Activated CD4-positive, alpha-beta T cell treated with anti-CD3 and anti-CD28 coated beads, Interleukin-10, Interleukin-2, amounts not matched to agents 100 ng/mL and 50 ng/mL, durations not matched to agents 16 hours and 8 hours (primary cell): Measurements from ENCODE around the gene TMEM255B.
A peak's percentile ranks its signal among the peaks of the same experiment; 100 is the strongest.
"Not testable (repeated sequence)": the region's sequence is repeated elsewhere in the genome, so short reads cannot be mapped to it uniquely, and the experiment has no call there.

ENCODE experiments used
- DNase-seq: peaks from one replicate; pipeline ENCODE4 v3.0.0-alpha.2; 2020

TMEM255B gene

DNA sequence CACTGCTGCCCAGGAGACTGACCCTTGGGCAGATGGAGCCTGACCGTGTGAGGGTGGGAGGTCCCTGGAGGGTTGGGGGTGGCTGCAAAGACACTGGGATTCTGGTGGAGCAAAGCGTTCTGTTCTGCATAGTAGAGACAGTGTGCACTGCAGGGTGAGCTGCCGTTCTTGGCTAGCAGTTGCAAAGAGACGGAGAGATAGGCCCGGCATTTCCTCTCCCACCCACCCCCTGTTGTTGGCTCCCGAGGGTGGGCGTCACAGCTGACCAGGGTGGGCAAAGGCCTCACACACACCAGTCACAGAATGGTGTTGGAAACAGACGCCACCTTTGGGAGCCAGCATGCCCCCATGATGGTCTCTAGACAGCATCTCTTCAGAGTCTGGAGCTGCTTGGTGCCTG, 11.4 kb downstream of the TMEM255B start:
- no peak for DNase-seq

DNA sequence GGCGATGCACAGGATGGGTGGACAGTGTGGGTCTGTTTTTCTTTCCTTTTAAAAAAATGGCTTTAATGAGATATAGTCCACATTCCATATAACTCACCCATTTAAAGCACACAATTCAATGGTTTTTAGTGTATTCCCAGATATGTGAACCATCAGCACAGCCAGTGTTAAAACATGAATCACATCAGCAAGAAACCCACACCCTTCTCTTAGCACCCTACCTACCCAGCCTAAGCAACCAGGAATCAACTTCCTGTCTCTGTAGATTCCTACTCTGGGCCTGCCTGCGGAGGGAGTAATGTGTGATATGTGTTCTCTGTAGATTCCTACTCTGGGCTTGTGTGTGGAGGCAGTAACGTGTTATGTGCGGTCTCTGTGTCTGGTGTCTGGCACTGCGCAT, 11.9 kb downstream of the TMEM255B start:
- no peak for DNase-seq

DNA sequence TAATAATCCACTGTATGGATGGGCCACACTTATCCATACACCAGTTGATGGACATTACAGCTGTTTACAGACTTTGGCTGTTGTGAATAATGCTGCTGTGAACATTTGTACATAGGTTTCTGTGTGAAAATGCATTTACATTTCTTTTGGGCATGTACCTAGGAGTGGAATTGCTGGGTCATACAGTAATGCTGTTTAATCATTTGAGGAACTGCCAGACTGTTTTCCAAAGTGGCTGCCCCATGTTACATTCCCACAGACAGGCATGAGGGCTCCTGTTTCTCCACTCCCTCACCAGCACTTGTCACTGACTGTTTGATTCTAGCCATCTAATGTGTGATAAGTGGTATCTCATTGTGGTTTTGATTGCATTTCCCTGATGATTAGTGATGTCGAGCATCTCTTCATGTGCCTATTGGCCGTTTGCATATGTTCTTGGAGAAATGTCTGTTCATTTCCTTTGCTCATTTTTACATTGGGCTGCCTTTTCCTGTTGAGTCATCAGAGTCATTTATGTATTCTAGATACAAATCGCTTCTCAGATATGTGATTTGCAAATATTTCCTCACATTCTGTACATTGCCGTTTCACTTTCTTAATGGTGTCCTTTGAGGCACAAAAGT, 12.8 kb downstream of the TMEM255B start:
- peak; percentile 67 for DNase-seq

DNA sequence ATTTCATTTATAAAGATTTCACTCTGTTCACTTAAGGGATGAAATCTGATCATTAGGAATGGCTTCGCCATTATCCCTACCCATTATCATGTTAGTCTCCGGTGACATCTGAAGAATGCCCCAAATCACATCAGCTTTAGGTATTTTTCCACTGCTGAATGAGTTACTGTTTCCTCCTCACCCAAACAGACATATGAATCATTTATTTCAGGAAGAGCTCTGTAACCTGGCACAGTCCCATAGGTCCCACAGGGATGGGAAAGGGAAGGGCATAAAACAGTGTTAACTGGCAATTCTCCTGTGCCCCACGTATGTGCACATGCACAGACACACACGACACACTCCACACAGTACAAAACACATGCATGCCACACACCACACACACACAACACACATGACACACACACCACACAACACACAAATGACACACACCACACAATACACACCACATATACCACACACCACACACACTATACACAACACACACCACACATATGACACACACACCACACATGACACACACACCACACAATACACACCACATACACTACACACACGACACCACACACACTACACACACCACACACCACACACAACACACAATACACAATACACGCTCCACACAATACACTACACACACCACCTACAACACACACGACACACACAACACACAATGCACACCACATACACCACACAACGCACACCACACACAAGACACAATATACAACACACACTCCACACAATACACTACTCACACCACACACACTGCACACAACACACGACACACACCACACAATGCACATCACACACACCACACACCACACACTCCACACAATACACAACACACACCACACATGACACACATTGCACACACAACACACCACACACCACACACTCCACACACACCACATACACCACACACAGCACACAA, 15.4 kb downstream of the TMEM255B start:
- DNase-seq = no peak

DNA sequence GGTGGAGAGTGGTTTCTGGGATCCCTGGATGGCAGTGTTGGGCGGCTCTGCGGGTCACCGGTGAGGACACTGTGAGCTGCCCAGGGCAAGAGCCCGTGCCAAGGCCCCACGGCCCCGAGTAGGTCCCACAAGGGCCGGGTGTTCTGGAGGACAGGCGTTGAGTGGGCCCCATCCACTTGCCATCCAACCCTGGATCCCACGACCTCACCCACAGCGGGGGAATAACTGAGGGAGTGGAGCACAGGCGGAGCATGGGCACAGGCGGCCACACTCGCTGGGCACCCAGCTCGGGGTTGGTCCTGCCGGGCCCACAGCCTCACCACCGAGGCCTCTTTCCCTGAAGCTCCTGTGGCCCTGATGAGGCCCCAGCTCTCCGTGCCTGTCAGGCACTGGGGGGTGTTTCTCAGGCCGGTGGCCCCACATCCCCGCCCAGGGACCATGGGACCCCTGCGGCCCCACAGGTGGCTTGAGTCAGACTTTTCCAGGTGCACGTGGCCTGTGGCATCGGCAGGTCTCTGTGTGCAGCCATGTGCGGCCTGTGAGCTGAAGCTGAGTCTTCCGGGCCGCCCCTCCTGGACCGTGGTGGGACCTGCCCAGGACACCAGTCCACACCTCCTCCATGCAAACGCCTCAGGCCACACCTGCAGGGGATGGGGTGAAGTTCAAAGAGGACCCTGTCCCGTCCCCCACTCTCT, 16.6 kb downstream of the TMEM255B start:
- no peak for DNase-seq

DNA sequence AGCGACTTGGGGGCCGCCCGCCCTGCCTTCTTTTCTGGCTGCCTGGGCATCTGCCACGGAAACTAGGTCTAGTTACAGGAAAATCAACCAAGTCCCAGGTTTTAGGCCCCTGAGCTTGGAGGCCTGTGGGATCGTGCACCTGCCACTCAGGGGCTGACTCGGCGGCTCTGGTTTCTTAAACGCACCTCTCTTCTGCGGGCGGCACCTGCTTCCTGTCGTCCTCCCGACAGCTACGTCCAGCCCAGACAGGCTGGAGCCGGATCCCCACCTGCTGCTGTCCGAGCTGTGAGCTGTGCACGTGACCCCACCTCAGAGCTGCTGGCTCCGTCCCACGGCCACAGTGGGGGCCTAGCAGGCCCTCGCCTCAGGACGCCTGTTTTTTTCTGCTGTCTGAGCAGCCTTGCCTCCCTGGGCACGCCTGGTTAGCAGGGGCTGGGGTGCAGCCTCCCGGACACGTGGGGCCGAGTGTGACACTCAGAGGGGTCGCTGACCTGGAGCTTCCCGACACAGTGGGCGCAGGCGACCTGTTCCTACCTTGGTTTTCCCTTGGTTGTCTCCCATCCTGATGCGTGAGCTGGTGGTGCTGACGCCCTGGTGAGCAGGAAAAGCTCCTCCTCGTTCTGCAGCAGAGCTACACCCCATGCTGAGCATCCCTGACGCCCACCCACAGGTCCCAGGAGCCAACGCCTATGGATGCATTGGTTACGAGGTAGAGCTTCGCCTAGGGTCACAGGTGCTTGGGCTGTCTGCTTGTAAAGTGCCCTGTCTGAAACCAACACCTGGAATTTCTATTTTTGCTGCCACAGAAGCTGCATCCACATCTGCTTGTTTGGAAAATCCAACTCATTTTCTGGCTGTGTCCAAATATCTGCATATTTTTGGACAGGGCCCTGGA, 17.5 kb downstream of the TMEM255B start:
- DNase-seq = no peak

DNA sequence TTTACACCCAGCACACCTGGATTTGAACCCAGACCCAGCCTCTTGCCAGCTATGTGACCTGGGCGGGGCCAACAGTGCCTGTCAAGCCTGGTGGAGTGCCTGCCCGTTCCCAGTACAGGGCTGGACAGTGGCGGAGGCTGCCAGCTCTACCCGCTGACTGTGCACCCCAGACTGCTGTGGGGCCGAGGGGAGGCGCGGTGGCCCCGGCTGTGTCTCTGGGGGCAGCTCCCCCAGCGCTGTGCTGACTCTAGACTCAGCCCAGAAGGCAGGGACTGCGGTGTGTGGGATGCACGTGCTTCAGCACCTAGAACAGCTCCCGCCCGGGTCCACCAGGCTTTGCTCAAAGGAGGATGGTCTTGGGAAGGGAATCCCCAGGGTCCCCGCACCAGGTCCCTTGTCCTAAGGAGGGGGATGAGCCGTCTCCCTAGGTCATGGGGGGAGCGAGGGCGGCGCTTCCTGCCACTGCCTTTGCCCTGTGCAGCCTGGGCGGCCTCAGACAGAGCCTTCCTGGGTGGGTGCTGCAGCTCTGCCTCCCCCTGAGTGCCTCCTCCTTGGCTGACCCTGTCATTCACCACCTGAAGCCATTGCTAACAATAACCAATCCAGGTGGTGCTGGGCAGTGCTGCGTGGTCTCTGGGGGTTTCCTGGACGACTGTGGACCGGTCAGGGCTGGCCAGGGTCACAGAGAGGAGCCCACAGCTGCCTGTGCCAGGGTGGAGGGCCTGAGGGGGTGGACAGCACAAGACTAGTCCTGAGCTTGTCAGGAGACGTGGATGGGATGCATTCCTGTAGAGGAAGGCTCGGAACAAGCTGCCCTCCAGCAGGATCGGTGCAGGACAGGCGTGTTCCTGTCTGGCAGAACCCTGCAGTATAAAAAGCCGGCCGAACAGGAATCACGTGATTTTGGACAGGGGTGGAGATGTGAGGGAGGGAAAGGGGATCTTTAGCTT, 18.6 kb downstream of the TMEM255B start:
- no peak for DNase-seq

DNA sequence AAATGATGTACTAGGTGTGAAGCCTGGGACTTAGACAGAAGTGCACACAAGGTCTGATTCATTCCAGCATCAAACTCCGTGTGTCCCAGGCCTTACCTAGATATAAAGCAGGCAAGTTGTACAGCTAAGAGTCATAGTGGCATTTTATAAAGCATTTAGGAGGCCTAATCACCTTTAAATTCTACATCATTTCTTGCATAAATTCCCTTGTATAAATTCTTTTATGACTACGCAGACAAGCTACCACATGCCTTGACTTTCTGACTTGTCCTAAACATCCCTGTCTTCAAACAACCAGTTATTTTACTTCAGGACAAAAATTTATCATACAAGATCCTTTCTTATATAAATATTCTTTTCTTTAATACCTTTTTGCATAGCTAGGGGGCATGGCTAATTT, 22.5 kb downstream of the TMEM255B start:
- DNase-seq = no peak

DNA sequence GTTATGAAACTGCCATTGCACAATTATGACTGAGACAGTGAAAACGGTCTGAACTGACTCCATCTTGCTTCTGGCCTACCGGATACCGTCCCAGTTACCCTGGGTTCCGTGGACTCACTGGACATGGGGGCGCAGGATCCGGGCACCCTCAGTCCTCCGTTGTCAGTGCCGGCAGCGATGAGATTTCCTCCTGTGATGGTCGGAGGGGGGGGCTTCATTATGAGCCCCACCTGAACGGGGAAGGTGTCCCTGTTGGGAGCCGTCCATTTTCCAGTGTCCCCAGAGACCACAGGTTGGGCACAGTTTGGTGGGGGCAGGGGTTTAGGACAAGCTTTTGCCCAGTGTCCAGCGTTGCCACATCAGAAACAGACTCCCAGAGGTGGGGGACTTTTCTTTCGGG, 23.4 kb downstream of the TMEM255B start:
- DNase-seq = no peak

DNA sequence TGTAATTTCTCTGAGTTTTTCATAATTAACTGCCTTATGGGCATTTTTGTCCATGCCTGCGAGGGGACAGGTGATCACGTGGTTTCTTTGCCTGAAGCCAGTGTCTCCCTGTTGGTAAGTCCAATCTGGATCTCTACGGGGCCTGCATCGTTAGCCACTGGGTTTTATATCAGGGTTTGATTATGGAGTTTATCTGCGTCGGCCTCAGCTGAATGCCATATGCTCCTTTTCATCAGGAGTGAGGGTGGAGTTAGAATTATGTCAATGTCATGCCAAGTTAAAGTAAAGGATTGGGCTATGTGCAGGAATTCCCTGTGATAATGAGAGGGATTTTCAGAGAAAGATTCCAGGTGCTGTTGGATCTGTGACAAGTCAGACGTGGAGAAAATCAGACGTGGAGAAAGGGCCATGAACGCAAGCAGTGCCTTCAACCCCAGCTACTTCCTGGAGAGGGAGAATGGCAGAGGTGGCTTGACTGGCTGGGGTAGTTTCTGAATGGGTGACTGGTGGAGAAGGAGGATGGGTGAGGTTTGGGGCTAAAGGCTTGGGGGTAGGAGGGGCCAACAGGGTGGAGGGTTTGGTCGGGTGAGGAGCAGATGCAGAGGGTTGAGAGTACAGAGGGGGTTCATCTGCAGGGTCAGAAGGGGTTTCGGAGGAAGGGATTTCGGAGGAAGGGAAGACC, 24.3 kb downstream of the TMEM255B start:
- no peak for DNase-seq

DNA sequence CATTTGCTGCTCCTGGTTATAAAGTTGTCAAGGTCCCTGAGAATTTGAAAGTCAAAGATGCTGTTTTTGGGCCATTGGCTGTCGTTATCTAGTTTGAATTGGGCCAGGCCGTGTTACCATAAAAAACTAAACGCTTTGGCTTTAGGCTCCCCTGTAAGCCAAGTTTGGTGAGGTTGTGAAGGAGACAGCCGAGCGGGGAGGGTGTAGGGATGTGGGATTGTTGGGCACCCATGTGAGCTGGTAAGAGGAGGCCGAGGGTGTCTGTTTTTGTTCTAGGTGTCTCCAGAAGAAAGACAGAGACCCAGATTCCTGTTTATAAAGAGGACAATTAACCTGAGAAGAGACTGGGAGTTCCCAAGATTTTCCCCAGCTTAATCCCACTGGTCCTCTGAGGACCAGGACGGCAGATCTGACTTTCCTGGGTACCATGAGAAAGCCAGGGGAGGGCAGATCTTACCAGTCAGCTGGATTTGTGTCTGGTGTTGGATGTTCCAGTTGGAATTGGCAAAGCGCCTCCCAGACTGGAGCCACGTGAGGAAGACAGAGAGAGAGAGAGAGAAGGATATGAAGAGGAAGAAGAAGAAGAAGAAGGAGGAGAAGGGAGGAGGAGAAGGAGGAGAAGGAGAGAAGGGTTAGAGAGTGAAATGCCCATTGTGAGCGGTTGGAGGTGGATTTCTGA, 25.1 kb downstream of the TMEM255B start:
- DNase-seq = no peak

DNA sequence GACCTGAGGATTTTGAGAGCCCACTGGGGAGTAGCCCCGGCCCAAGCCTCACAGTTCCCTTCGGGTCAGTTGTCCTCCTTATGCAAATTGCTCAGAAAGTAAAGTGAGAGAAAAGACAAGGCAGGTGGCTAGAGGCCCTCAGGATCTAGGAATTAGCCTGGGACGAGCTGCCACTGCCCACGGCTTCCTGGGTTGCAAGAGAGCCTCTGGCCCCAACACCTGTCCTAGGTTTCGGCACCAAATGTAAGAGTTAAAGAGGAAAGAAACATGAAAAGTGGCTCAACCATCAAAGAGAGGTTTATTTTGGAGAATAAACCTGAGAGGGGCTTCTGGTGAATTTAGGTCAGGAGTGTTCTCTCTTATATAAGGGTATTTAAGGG, 25.6 kb downstream of the TMEM255B start:
- DNase-seq = no peak

DNA sequence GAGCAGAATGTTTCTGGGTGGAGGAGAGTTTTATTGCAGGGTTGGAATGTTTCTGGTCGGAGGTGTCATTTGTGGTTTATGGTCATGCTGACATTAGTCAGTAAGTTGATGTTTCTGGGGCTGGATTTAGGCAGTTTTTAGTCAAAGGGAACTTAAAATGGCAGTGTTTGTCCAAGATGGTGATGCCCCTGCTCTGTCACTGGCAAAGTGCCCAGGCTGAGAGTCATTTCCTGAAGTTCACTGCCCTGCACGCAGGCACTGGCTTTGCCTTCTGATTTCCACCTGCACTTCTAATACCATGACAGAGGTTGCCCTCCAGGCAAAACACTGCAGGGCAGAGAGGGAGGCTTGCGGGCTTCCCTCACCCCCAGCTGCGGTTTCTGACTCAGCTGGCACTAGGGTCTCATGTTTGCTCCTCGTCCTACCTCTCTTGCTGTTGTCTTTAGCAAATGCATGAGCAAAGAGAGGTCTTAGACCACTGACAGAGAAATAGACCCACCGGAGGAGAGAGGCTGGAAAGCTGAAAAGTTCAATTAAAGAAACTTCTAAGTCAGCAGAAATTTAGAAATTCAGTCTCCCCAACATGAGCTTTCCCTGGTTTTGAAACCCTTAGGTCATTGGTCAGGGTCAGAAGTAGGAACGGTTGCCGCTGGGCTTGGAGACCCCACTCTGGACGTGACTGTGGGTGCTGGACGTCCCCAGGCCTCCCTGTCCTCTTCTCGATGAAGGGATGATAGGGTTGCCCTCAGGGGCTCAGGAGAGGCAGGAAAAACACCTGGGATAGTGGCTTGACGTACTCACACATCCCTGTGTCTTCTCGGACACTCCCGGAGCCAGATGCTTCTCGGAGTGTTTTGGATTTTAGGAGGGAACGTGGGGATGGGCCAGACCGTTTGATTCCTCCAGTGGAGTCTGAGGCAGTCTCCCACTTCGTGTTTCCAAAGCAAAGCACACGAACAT, 26.3 kb downstream of the TMEM255B start:
- DNase-seq = peak; percentile 27

DNA sequence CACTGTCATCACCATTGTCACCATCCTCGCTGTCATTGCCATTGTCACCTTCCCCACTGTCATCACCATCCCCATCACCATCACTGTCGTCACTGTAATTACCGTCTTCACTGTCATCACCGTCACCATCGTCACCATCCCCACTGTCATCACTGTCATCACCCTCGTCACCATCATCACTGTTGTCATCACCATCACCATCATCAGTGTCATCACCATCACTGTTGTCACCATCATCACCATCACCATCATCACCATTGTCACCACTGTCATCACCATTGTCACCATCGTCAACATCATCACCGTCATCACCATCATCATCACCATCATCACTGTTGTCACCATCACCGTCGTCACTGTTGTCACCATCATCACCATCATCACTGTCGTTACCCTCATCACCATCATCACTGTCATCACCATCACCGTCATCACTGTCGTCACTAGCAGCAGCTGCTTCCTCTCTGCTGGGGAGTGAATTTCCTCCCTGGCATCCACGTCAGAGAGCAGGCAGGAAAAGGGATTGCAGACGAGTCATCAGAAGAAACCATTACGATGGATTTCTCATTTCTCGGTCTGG, 27.3 kb downstream of the TMEM255B start:
- DNase-seq = no peak

DNA sequence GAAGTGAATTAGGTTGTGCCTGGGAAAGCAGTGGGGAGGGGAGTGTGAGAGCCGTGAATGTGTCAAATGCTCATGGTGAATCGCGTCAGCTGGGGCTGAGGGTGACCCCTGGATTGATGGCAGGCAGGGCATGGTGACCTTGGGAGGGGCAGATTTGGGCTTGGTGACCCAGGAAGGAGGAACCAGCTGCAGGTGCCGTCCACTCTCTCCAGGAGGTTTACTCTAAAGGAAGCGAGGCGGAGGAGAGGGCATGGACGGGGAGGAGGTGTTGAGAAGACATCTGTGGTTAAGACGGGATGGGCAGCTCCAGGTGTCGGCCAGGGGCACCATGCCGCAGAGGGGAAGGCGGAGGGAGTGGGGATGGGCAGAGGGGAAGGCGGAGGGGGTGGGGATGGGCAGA, 28.7 kb downstream of the TMEM255B start:
- no peak for DNase-seq

DNA sequence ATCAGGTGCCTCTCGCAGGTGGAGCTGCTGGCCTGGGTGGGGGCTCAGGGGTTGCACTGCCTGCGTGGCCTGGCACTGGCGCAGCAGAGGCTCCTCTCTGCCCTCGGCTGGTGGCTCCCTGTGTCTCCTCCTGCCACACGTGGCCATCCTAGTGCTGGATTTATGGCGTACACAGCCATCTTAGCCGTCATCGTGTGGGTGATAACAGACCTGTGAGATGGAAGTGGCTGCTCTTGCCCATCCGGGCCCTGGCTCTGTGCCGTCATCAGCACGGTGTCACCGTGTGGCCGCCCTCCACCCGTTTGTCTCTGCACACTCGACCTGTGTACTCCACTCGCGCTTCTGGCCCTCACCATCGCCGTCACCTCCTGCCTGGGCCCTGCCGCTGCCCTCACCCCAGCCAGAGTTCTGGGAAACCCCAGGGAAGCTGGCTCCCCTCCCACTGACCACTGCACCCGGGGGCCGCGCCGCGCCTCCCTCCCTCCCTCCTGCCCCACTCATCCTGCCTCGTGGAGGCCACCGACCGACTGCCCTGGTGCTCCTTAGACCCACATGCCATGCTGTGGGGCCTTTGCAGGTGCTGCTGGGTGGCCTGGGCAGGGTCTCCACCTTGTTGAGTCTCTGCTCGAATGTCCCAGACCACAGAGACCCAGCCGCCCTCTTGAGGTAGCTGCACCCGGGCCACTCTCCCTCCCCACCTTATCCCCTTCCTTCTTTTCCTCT, 29.5 kb downstream of the TMEM255B start:
- no peak for DNase-seq

DNA sequence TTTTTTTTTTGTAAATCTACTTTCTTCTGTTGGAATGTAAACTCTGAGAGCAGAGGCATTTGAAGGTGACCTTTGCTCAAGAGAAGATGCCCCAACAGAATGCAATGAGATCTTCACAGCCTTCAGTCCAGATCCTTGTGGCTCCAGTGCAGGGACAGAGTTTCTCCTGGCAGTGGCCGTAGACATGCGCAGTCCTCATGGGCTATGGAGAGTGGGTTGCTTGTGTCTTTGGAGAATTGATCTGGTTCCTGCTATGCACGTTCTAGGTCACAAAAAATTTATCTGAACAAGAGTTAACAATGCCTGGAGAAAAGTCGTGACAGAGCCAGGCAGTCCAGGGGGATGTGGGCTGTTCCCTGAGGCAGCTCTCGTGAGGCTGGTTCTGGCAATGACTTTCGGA, 30.1 kb downstream of the TMEM255B start:
- no peak for DNase-seq

DNA sequence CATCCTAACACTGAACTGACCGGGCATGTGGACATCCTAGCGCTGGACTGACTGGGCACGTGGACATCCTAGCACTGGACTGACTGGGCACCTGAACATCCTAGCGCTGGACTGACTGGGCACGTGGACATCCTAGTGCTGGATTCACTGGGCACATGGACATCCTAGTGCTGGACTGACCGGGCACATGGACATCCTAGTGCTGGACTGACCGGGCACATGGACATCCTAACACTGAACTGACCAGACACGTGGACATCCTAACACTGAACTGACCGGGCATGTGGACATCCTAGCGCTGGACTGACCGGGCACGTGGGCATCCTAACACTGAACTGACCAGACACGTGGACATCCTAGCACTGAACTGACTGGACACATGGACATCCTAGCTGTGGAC, 30.9 kb downstream of the TMEM255B start:
- not testable (repeated sequence) for DNase-seq
